Osteoblast (primary cell): ENCODE measurements around the gene ACTR1B. TPM values are rescaled to one million over a fixed set of nuclear protein-coding genes. Genes with fewer than 3 reads are reported as not detected.

Source experiments
- DNase-seq: peaks from one replicate; pipeline ENCODE4 v3.0.0; 2011; ENCODE audit warnings: low spot score, mixed read lengths; ENCODE audit not compliant: insufficient read length; ENCODE audit errors: missing footprints
- H2AFZ ChIP-seq: 2 replicates; pipeline ENCODE4 v1.6.0; 2011; ENCODE audit warnings: mild to moderate bottlenecking, low read length
- H3K27ac ChIP-seq: 2 replicates; pipeline ENCODE4 v1.5.1; 2011; ENCODE audit warnings: mild to moderate bottlenecking, low read depth, low read length, moderate library complexity
- H3K27me3 ChIP-seq: 2 replicates; pipeline ENCODE4 v1.6.0; 2012; ENCODE audit warnings: mild to moderate bottlenecking, control low read depth, inconsistent platforms, low read length, moderate library complexity; ENCODE audit not compliant: insufficient read depth
- H3K36me3 ChIP-seq: 2 replicates; pipeline ENCODE4 v1.5.1; 2011; ENCODE audit warnings: mild to moderate bottlenecking, low read length, control low read depth, moderate library complexity; ENCODE audit not compliant: insufficient read depth
- H3K4me1 ChIP-seq: 2 replicates; pipeline ENCODE4 v1.5.1; 2011; ENCODE audit warnings: mild to moderate bottlenecking, low read length, control low read depth, moderate library complexity; ENCODE audit not compliant: insufficient read depth
- H3K4me2 ChIP-seq: 2 replicates; pipeline ENCODE4 v1.6.0; 2011; ENCODE audit warnings: mild to moderate bottlenecking, low read length; ENCODE audit not compliant: insufficient read depth
- H3K4me3 ChIP-seq: fragments of 200-600 bp; sonication (generic); 3 replicates; pipeline ENCODE4 v1.5.1; 2012; ENCODE audit warnings: mild to moderate bottlenecking, low read length, inconsistent platforms; ENCODE audit not compliant: insufficient read depth
- H3K79me2 ChIP-seq: 2 replicates; pipeline ENCODE4 v1.6.0; 2012; ENCODE audit warnings: mild to moderate bottlenecking, low read length, control low read depth, inconsistent platforms; ENCODE audit not compliant: insufficient read depth
- H3K9me3 ChIP-seq: 2 replicates; pipeline ENCODE4 v1.5.1; 2011; ENCODE audit warnings: low read depth, low read length, control low read depth
- H4K20me1 ChIP-seq: 2 replicates; pipeline ENCODE4 v1.6.0; 2012; ENCODE audit warnings: mild to moderate bottlenecking, low read length, control low read depth; ENCODE audit not compliant: insufficient read depth
- CTCF ChIP-seq: IDR thresholded peaks from 2 replicates; pipeline ENCODE4 v1.5.1; 2011; ENCODE audit warnings: mild to moderate bottlenecking, low read depth, low read length, moderate library complexity; ENCODE audit errors: extremely low read depth
- total RNA-seq: library from RNA; depleted of rRNA; stranded (reverse); fragments of >200 nt; gene quantifications from 2 replicates; pipeline ENCODE4 v1.2.3, GENCODE V29; 2012

ACTR1B gene
- total RNA-seq, 1 donor, result 44.9 TPM

DNA sequence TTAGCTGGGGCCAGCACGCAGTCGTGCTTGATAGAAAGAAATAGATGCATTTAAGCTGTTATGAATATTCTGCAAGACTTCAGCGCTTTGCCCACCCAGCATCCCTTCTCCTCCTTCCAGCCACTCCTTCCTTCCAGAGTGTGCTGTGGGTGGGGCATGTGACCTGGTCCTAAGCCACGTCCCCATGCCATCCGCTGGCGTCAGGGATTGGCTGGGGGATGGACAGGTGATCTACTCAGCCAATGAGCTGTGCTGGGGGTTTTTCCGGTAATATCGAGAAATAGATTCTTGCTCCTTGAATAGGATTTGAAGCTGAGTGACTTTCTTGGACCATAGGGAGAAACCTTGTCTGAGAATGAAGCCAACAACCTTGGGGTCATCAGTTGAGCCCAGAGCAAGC lies 44.8 kb upstream of the ACTR1B start:
- DNase-seq, result peak; percentile 32
- no peak overlapping the region for H3K4me3 ChIP-seq

GRCh38 chr2:97708048-97708380 lies 44.2 kb upstream of the ACTR1B start:
- no peaks in the 10 kb centered on the region for H3K36me3 ChIP-seq
- no peak overlapping the region for H2AFZ ChIP-seq
- H3K27ac ChIP-seq, result no peak overlapping the region
- no peaks in the 10 kb centered on the region for H3K79me2 ChIP-seq
- H3K4me3 ChIP-seq, result no peak overlapping the region
- no peaks in the 10 kb centered on the region for H3K4me1 ChIP-seq
- TF ChIP-seq CTCF, result no peak
- peak; percentile 38 for DNase-seq
- no peak overlapping the region for H3K4me2 ChIP-seq
- H4K20me1 ChIP-seq, result no peaks in the 10 kb centered on the region
- peaks cover 12% of the 10 kb centered on the region for H3K27me3 ChIP-seq
- no peaks in the 10 kb centered on the region for H3K9me3 ChIP-seq

More for the DNA sequence above, 44.8 kb upstream of the ACTR1B start:
- no peaks in the 10 kb centered on the region for H3K4me1 ChIP-seq
- H2AFZ ChIP-seq, result no peak overlapping the region
- H3K27me3 ChIP-seq, result peaks cover 12% of the 10 kb centered on the region
- H4K20me1 ChIP-seq, result no peaks in the 10 kb centered on the region
- TF ChIP-seq CTCF, result no peak
- H3K79me2 ChIP-seq, result no peaks in the 10 kb centered on the region
- no peak overlapping the region for H3K4me2 ChIP-seq
- H3K36me3 ChIP-seq, result no peaks in the 10 kb centered on the region
- no peaks in the 10 kb centered on the region for H3K9me3 ChIP-seq
- no peak overlapping the region for H3K27ac ChIP-seq

GRCh38 chr2:97707362-97708047 lies 43.7 kb upstream of the ACTR1B start:
- TF ChIP-seq CTCF, result no peak
- DNase-seq, result peak; percentile 55
- Histone ChIP-seq H3K4me1 (peaks cover under 1% of the 10 kb centered on the region), H3K27ac (no peak overlapping the region), H3K79me2 (no peaks in the 10 kb centered on the region), H3K4me2 (no peak overlapping the region), H3K4me3 (no peak overlapping the region), H3K27me3 (peaks cover 12% of the 10 kb centered on the region), H3K36me3 (no peaks in the 10 kb centered on the region), H4K20me1 (no peaks in the 10 kb centered on the region), H3K9me3 (no peaks in the 10 kb centered on the region), H2AFZ (no peak overlapping the region)

DNA sequence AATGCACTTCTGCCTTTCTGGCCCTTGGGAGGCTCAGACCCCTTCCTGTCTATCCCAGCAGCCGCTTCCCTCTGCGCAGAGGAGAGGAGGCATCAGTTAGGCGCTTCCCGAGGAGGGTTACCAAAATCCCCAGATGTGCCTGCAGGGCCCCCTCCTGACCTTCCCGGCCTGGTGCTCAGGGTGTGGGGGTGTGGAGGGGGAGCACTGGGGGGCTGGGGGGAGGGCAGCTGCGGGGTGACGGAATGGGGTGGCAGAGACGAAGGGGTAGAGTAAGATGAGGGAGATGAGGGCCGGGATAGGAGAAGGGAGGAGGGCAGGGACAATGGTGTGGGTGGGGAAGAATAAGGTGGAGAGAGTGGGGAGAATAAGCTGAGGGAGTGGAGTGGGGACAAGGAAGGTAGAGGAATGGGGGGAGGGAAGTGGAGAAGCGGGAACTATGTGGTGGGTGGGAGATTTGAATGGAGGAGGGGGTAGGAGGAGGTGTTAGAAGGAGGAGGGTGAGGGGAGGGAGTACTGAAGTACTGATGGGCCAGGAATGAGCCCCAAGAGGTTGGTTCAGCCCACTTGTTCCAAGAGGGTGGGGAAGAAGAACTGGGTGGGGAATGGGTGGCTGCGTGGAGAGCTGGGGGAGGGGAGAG lies 43.0 kb upstream of the ACTR1B start:
- no peaks in the 10 kb centered on the region for H3K79me2 ChIP-seq
- no peaks in the 10 kb centered on the region for H3K9me3 ChIP-seq
- no peak overlapping the region for H3K4me2 ChIP-seq
- no peak overlapping the region for H2AFZ ChIP-seq
- H3K27me3 ChIP-seq, result peaks cover 12% of the 10 kb centered on the region
- no peaks in the 10 kb centered on the region for H4K20me1 ChIP-seq
- H3K27ac ChIP-seq, result no peak overlapping the region
- DNase-seq, result no peak
- peaks cover 6% of the 10 kb centered on the region for H3K4me1 ChIP-seq
- H3K4me3 ChIP-seq, result no peak overlapping the region
- no peaks in the 10 kb centered on the region for H3K36me3 ChIP-seq
- no peak for TF ChIP-seq CTCF
